ENCODE data around the gene CD52.

- no peak for TF ChIP-seq POLR2A (IDR thresholded peaks at IDR 0.05)
- no peak for TF ChIP-seq CTCF (IDR thresholded peaks at IDR 0.05)
Observed at GRCh38 chr1:26328597-26328996, 10.8 kb downstream of the CD52 start.
